HepG2 (cell line): Measurements from ENCODE around the gene ETFA. TPM values are rescaled to one million over a fixed set of nuclear protein-coding genes. Genes with fewer than 3 reads are reported as not detected.

Experiments used
- ATF7-NPFF ChIP-seq: sonication (generic); formaldehyde crosslinking; IDR thresholded peaks from 2 replicates; pipeline ENCODE4 v1.8.1; 2023; ENCODE audit warnings: mild to moderate bottlenecking, low read depth, missing genetic modification reagents, moderate library complexity
- CBFB ChIP-seq: sonication (generic); formaldehyde crosslinking; IDR thresholded peaks from 2 replicates; pipeline ENCODE4 v1.4.0; 2020; ENCODE audit warnings: missing genetic modification reagents
- DRAP1 ChIP-seq: IDR thresholded peaks from 2 replicates; pipeline ENCODE4 v1.6.1; 2016; ENCODE audit warnings: missing genetic modification reagents, missing compliant biosample characterization
- ELF3 ChIP-seq: IDR thresholded peaks from 2 replicates; pipeline ENCODE4 v1.6.1; 2016; ENCODE audit warnings: missing genetic modification reagents, missing compliant biosample characterization
- FOXA3 ChIP-seq: IDR thresholded peaks from 2 replicates; pipeline ENCODE4 v1.6.1; 2016; ENCODE audit warnings: missing genetic modification reagents, missing compliant biosample characterization
- FUBP1 ChIP-seq: sonication (generic); formaldehyde crosslinking; IDR thresholded peaks from 2 replicates; pipeline ENCODE4 v1.5.1; 2020; ENCODE audit warnings: missing genetic modification reagents, mild to moderate bottlenecking, borderline replicate concordance
- KLF12 ChIP-seq: sonication (generic); formaldehyde crosslinking; IDR thresholded peaks from 2 replicates; pipeline ENCODE4 v1.4.0; 2020; ENCODE audit warnings: missing genetic modification reagents, borderline replicate concordance
- MEIS1 ChIP-seq: sonication (generic); formaldehyde crosslinking; IDR thresholded peaks from 2 replicates; pipeline ENCODE4 v1.9.0; 2021; ENCODE audit warnings: mild to moderate bottlenecking, missing genetic modification reagents, moderate library complexity, borderline replicate concordance
- MXI1 ChIP-seq: IDR thresholded peaks from 3 replicates; pipeline ENCODE4 v1.6.1; 2012; ENCODE audit warnings: low read depth, low read length, inconsistent platforms, borderline replicate concordance
- MYPOP ChIP-seq: sonication (generic); formaldehyde crosslinking; IDR thresholded peaks from 2 replicates; pipeline ENCODE4 v1.8.1; 2023; ENCODE audit warnings: mild to moderate bottlenecking, moderate library complexity, missing genetic modification reagents
- TAF15 ChIP-seq: fragments of 200-400 bp; formaldehyde crosslinking; IDR thresholded peaks from one replicate; pipeline ENCODE4 v1.6.1; 2018; ENCODE audit warnings: mild to moderate bottlenecking, low read depth, low read length; ENCODE audit not compliant: poor library complexity, severe bottlenecking
- ZBTB21 ChIP-seq: sonication (generic); formaldehyde crosslinking; IDR thresholded peaks from 2 replicates; pipeline ENCODE4 v1.4.0; 2020; ENCODE audit warnings: missing genetic modification reagents
- ZNF180 ChIP-seq: sonication (generic); formaldehyde crosslinking; IDR thresholded peaks from 2 replicates; pipeline ENCODE4 v1.4.0; 2020; ENCODE audit warnings: low read depth, missing genetic modification reagents, borderline replicate concordance
- ZNF318 ChIP-seq: sonication (generic); formaldehyde crosslinking; IDR thresholded peaks from 2 replicates; pipeline ENCODE4 v1.4.0; 2020; ENCODE audit warnings: mild to moderate bottlenecking, missing genetic modification reagents
- ZNF362 ChIP-seq: sonication (generic); formaldehyde crosslinking; IDR thresholded peaks from 2 replicates; pipeline ENCODE4 v1.4.0; 2020; ENCODE audit warnings: missing genetic modification reagents, mild to moderate bottlenecking, borderline replicate concordance
- ZNF749 ChIP-seq: sonication (generic); formaldehyde crosslinking; IDR thresholded peaks from 2 replicates; pipeline ENCODE4 v1.8.0; 2022; ENCODE audit warnings: mild to moderate bottlenecking, missing genetic modification reagents, moderate library complexity, borderline replicate concordance
- polyA plus RNA-seq, 8 experiments: library from polyadenylated mRNA; depleted of rRNA in 3 of 8; stranded (reverse) in 7 of 8; unstranded in 1 of 8; fragments of >200 nt; fragmentation: Illumina TruSeq in 4 of 8; extraction: Trizol in 4 of 8; gene quantifications; 2 replicates each; pipeline versions ENCODE4 v1.2.1 to v1.2.3, GENCODE V29; 2011 to 2016; ENCODE audit warnings: low read depth in 4 of 8, missing spikeins in 1 of 8, mixed read lengths in 1 of 8; ENCODE audit not compliant: insufficient read depth in 1 of 8
- total RNA-seq, 5 experiments: library from RNA; depleted of rRNA; stranded (reverse); fragments of >200 nt; fragmentation: Illumina TruSeq; extraction: Trizol; gene quantifications; 2 replicates each; pipeline ENCODE4 v1.2.3, GENCODE V29; 2016; ENCODE audit warnings: low read depth in 1 of 5

ETFA gene
- total and polyA plus RNA-seq, 2 of the 13 experiments (the other 11 are each of a cell fraction or from before 2014, with no cell fraction given) = 291 to 396 TPM

- TF ChIP-seq ZNF318 (CRISPR knock-in tag) (no peak), ZNF180 (CRISPR knock-in tag) (no peak), FOXA3 (CRISPR knock-in tag) (peak; percentile 85), ZBTB21 (CRISPR knock-in tag) (no peak), ZNF362 (peak; percentile 48; the same call in 1 of the 2 replicates), KLF12 (CRISPR knock-in tag) (no peak), FUBP1 (CRISPR knock-in tag) (no peak), TAF15 (no peak), MYPOP (no peak), MXI1 (no peak; the same call in 2 of the 3 replicates), MEIS1 (CRISPR knock-in tag) (no peak), CBFB (no peak), DRAP1 (CRISPR knock-in tag) (no peak), ELF3 (CRISPR knock-in tag) (0 out of 2 replicates have a peak, but pooled peaks have one; percentile 40), ATF7-NPFF (CRISPR knock-in tag) (no peak), ZNF749 (no peak)
These were observed 1.4 kb upstream of the ETFA start (continued) for GRCh38 chr15:76312540-76313174.
